Measurements from ENCODE around the gene RAD18. TPM values are rescaled to one million over a fixed set of nuclear protein-coding genes. Genes with fewer than 3 reads are reported as not detected.

The RAD18 gene
- total and polyA plus RNA-seq, 12 donors = 2.0 to 11.4 (median 8.5) TPM

GRCh38 chr3:9008550-9009255 is 45.4 kb upstream of the RAD18 start:
- H3K27ac ChIP-seq = no peak overlapping the region
- H3K4me3 ChIP-seq = no peak overlapping the region
- H3K4me1 ChIP-seq (replicated peaks in 1 of 2) = no peaks in the 10 kb centered on the region
- no peak for DNase-seq
- peaks cover 0 to 7% of the 10 kb centered on the region in 2 donors for H3K36me3 ChIP-seq (replicated peaks in 1 of 2)
- H3K9me3 ChIP-seq (replicated peaks in 1 of 3) = no peaks in the 10 kb centered on the region
- 73 to 78% (median 75%) methylated on average over 6 of the region's 6 CpGs for WGBS, 4 donors
- TF ChIP-seq POLR2A (IDR thresholded peaks at IDR 0.05) (no peak), CTCF (IDR thresholded peaks at IDR 0.05) (no peak)
- no peaks in the 10 kb centered on the region for H3K27me3 ChIP-seq
- intact Hi-C loops (cut with DNase I) = no loop called here

GRCh38 chr3:9007928-9008327 is 44.7 kb upstream of the RAD18 start:
- 82 to 97% (median 95%) methylated on average over 2 of the region's 2 CpGs for WGBS, 4 donors
- H3K9me3 ChIP-seq (replicated peaks in 1 of 3) = no peaks in the 10 kb centered on the region
- TF ChIP-seq POLR2A (IDR thresholded peaks at IDR 0.05) = no peak
- TF ChIP-seq CTCF (IDR thresholded peaks at IDR 0.05) = no peak
- no peaks in the 10 kb centered on the region for H3K4me1 ChIP-seq (replicated peaks in 1 of 2)
- DNase-seq = no peak
- H3K27ac ChIP-seq = no peak overlapping the region
- no peak overlapping the region for H3K4me3 ChIP-seq
- H3K27me3 ChIP-seq = no peaks in the 10 kb centered on the region
- H3K36me3 ChIP-seq (replicated peaks in 1 of 2) = peaks cover 0 to 7% of the 10 kb centered on the region in 2 donors
- intact Hi-C loops (cut with DNase I) = no loop called here

- intact Hi-C loops (cut with DNase I) = no loop called here
- 73 to 87% (median 81%) methylated on average over 2 of the region's 2 CpGs for WGBS, 4 donors
Observed at GRCh38 chr3:9007213-9007612, 43.9 kb upstream of the RAD18 start.

GRCh38 chr3:9000041-9000440 is 36.8 kb upstream of the RAD18 start:
- TF ChIP-seq CTCF (IDR thresholded peaks at IDR 0.05) (no peak), POLR2A (IDR thresholded peaks at IDR 0.05) (no peak)
- H3K9me3 ChIP-seq (replicated peaks in 1 of 3) = no peaks in the 10 kb centered on the region
- H3K4me1 ChIP-seq (replicated peaks in 1 of 2) = no peaks in the 10 kb centered on the region
- no peak for DNase-seq
- no peaks in the 10 kb centered on the region for H3K27me3 ChIP-seq
- no peaks in the 10 kb centered on the region for H3K36me3 ChIP-seq (replicated peaks in 1 of 2)
- no peak overlapping the region for H3K27ac ChIP-seq
- intact Hi-C loops (cut with DNase I) = no loop called here
- no peak overlapping the region for H3K4me3 ChIP-seq

More at GRCh38 chr3:9007213-9007612, 43.9 kb upstream of the RAD18 start:
- no peak for TF ChIP-seq POLR2A (IDR thresholded peaks at IDR 0.05)
- no peak for TF ChIP-seq CTCF (IDR thresholded peaks at IDR 0.05)
- no peak overlapping the region for H3K27ac ChIP-seq
- no peaks in the 10 kb centered on the region for H3K4me1 ChIP-seq (replicated peaks in 1 of 2)
- DNase-seq = no peak
- no peaks in the 10 kb centered on the region for H3K27me3 ChIP-seq
- no peak overlapping the region for H3K4me3 ChIP-seq
- H3K9me3 ChIP-seq (replicated peaks in 1 of 3) = no peaks in the 10 kb centered on the region
- peaks cover 0 to 7% of the 10 kb centered on the region in 2 donors for H3K36me3 ChIP-seq (replicated peaks in 1 of 2)
